Measurements from ENCODE around the gene GNPTAB. TPM values are rescaled to one million over a fixed set of nuclear protein-coding genes. Genes with fewer than 3 reads are reported as not detected.

GNPTAB gene
- total RNA-seq, 2 experiments from 2014 or later, result 38.9 to 66.5 TPM

- no peaks in the 10 kb centered on the region for H3K79me2 ChIP-seq (ENCODE audit: insufficient read depth, low read depth, low read length)
- no peak overlapping the region for H3K27ac ChIP-seq (ENCODE audit: low read depth, low read length, poor library complexity, severe bottlenecking)
- H3K4me3 ChIP-seq (ENCODE audit: low read depth, low read length, poor library complexity, severe bottlenecking), result no peak overlapping the region
- BruUV-seq (replicated peaks), result no TSS peak
- TF ChIP-seq EZH2phosphoT487 (IDR thresholded peaks at IDR 0.05; ENCODE audit: borderline replicate concordance, low read depth, low read length), result no peak
- TF ChIP-seq, protein P1, sequence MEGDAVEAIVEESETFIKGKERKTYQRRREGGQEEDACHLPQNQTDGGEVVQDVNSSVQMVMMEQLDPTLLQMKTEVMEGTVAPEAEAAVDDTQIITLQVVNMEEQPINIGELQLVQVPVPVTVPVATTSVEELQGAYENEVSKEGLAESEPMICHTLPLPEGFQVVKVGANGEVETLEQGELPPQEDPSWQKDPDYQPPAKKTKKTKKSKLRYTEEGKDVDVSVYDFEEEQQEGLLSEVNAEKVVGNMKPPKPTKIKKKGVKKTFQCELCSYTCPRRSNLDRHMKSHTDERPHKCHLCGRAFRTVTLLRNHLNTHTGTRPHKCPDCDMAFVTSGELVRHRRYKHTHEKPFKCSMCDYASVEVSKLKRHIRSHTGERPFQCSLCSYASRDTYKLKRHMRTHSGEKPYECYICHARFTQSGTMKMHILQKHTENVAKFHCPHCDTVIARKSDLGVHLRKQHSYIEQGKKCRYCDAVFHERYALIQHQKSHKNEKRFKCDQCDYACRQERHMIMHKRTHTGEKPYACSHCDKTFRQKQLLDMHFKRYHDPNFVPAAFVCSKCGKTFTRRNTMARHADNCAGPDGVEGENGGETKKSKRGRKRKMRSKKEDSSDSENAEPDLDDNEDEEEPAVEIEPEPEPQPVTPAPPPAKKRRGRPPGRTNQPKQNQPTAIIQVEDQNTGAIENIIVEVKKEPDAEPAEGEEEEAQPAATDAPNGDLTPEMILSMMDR (conservative IDR thresholded peaks at IDR 0.05; ENCODE audit: low read length), result no peak
- no peaks in the 10 kb centered on the region for H4K20me1 ChIP-seq (ENCODE audit: insufficient read depth, low read length)
- CTCF ChIA-PET (ENCODE audit: unreplicated experiment), result no interaction called here
- H3K9me2 ChIP-seq (ENCODE audit: insufficient read depth, low read length), result no peaks in the 10 kb centered on the region
- H3K4me2 ChIP-seq (ENCODE audit: low read length), result no peak overlapping the region
- peaks cover 3% of the 10 kb centered on the region for H3K4me1 ChIP-seq (ENCODE audit: insufficient read depth, low read length, poor library complexity, severe bottlenecking)
- H3K36me3 ChIP-seq (ENCODE audit: insufficient read depth, low read length), result no peaks in the 10 kb centered on the region
- H2AFZ ChIP-seq (ENCODE audit: low read length), result no peak overlapping the region
- no peaks in the 10 kb centered on the region for H3K9me3 ChIP-seq (ENCODE audit: low read length)
- intact Hi-C loops (cut with micrococcal nuclease; ENCODE audit: unreplicated experiment), result no loop called here
- POLR2A ChIA-PET, result interaction anchor here (1.0 kb wide), 1 partner anchor 15 kb away, joined by 3 read pairs; no protein-coding TSS in a partner anchor
- DNase-seq (ENCODE audit: low spot score), result no peak
These were observed 14.5 kb upstream of the GNPTAB start for GRCh38 chr12:101845137-101845711.

- H4K20me1 ChIP-seq (ENCODE audit: insufficient read depth, low read length), result no peaks in the 10 kb centered on the region
- H2AFZ ChIP-seq (ENCODE audit: low read length), result no peak overlapping the region
- intact Hi-C loops (cut with micrococcal nuclease; ENCODE audit: unreplicated experiment), result no loop called here
- no peak overlapping the region for H3K27ac ChIP-seq (ENCODE audit: low read depth, low read length, poor library complexity, severe bottlenecking)
- H3K4me1 ChIP-seq (ENCODE audit: insufficient read depth, low read length, poor library complexity, severe bottlenecking), result peaks cover 28% of the 10 kb centered on the region
- H3K36me3 ChIP-seq (ENCODE audit: insufficient read depth, low read length), result no peaks in the 10 kb centered on the region
- TF ChIP-seq, protein P1 (conservative IDR thresholded peaks at IDR 0.05; ENCODE audit: low read length), result no peak
- TF ChIP-seq EZH2phosphoT487 (IDR thresholded peaks at IDR 0.05; ENCODE audit: borderline replicate concordance, low read depth, low read length), result no peak
- H3K9me3 ChIP-seq (ENCODE audit: low read length), result no peaks in the 10 kb centered on the region
- POLR2A ChIA-PET, result interaction anchor here (0.6 to 3.5 kb wide), 4 partner anchors 8 to 94 kb away, joined by 3 to 24 read pairs (median 14); partner anchors contain the start of gene GNPTAB
- CTCF ChIA-PET (ENCODE audit: unreplicated experiment), result interaction anchor here (0.7 to 2.0 kb wide), 2 partner anchors 68 to 147 kb away, joined by 4 to 7 read pairs; no protein-coding TSS in a partner anchor
- no TSS peak for BruUV-seq (replicated peaks)
- no peak overlapping the region for H3K4me3 ChIP-seq (ENCODE audit: low read depth, low read length, poor library complexity, severe bottlenecking)
- H3K79me2 ChIP-seq (ENCODE audit: insufficient read depth, low read depth, low read length), result no peaks in the 10 kb centered on the region
- H3K9me2 ChIP-seq (ENCODE audit: insufficient read depth, low read length), result no peaks in the 10 kb centered on the region
- no peak overlapping the region for H3K4me2 ChIP-seq (ENCODE audit: low read length)
- DNase-seq (ENCODE audit: low spot score), result no peak
These were observed 10.3 kb upstream of the GNPTAB start for GRCh38 chr12:101841069-101841468.
